Kasumi-1 (cell line): ENCODE results near the gene RARS1.

Source experiments
- DNase-seq, 2 experiments: peaks; one replicate each; lab custom pipeline; 2025; lab: John Stamatoyannopoulos, UW

RARS1 gene

GRCh38 chr5:168486136-168486879 is at the start of gene RARS1:
TSS of gene RARS1 (plus strand) at chr5:168486471. CDS start at chr5:168486499, 28 bp downstream.
- DNase-seq = peak; percentile 85 to 92

- DNase-seq = peak; percentile 2 to 20
These were observed 47.9 kb upstream of the RARS1 start for GRCh38 chr5:168438349-168438748.

DNA sequence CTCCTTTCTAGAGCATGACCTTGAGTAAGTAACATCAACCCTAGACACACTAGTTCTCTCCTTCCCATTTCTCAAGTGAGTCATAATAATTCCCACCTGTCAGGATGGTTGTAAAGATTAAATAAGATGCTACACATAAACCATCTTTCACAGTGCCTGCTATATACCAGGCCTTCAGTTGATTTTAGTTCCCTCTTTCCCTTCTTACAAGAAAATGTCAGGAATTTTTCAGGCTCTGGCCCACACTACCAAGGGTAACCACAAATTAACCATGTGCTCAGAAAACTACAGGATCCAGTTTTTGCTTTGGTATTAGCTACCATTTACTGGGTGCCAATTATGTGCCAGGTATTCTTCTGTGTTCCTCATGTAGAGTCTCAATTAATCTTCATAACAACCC is 42.7 kb upstream of the RARS1 start:
- DNase-seq = no peak

DNA sequence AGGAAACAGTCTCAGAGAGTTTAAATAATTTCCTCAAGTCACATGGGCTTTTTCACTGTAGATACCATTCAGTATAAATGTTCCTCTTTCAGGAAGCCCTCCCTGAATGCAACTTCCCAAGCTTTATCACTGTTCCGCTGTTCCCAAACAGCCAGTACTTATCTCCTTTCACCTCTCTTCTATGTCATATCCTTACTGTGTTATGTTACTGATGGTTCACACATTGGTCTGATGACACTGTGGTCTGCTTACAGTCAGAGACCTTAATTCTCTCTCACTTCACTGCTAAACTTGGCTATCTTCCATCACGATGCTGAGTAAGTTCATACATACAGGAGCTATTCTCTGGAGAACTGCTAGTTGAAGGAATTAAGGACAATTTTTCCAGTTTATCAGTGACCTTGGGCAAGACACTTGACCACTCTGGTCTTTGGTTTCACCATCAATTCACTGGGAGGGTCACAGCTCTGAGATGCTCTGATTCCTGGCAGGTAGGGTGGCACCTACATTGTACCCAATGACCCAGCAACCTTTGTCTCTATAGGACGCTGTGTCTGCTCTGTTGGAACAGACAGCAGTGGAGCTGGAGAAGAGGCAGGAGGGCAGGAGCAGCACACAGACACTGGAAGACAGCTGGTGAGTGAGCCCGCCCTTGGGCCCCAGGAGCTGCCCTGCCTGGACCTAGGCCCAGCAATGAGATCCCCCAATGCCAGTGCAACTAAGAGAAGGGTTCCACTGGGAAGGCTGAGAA is 42.1 kb upstream of the RARS1 start:
- no peak for DNase-seq

GRCh38 chr5:168446983-168447619 is 39.2 kb upstream of the RARS1 start:
- no peak for DNase-seq

- DNase-seq = no peak
These were observed 38.5 kb upstream of the RARS1 start for GRCh38 chr5:168447808-168448207.

DNA sequence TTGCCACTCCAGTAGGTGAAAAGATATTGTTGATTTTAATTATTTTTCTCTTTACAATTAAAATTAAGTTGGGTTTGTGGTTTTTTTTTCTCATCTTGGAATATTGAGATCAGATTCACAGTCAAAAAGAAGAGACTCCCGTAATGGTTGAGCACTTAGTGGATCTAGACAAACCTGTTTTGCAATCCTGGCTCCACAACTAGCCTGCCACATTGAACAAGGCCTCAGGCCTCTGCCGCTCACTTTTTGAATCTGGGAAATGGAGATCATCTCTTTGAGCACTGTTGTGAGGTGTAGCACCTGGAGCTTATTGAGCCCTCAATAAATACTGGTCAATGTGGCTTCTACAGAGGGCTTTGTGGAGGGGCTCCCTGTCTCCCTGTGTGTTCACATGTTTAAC is 37.1 kb upstream of the RARS1 start:
- no peak for DNase-seq

- no peak for DNase-seq
These were observed 34.7 kb upstream of the RARS1 start for GRCh38 chr5:168451565-168451964.

- no peak for DNase-seq
These were observed 31.1 kb upstream of the RARS1 start for GRCh38 chr5:168455201-168455600.

DNA sequence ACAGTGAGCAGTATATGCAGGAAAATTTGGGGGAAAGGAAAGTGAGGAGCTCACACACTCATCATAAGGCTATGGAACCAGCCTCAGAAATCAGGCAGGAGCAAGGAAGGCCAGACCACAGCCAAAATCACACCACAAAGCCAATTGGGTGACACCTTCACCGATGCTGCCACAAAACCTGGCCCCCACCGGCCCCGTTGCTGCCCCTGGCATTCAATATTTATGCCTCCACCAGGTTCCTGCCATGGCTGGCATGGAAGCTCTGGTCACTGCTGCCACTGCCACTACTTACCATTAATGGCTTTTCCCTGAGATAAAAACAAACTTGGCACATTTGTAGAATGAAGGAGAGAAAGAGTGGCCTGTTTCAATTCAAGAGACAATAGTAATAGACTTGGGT is 28.7 kb upstream of the RARS1 start:
- DNase-seq = no peak

- DNase-seq = no peak
These were observed 25.7 kb upstream of the RARS1 start for GRCh38 chr5:168460606-168461005.

GRCh38 chr5:168463081-168463480 is 23.2 kb upstream of the RARS1 start:
- DNase-seq = no peak

- no peak for DNase-seq
These were observed 22.1 kb upstream of the RARS1 start for GRCh38 chr5:168464214-168464613.

GRCh38 chr5:168464641-168465040 is 21.6 kb upstream of the RARS1 start:
- no peak for DNase-seq

GRCh38 chr5:168467755-168468330 is 18.4 kb upstream of the RARS1 start:
- DNase-seq = no peak

DNA sequence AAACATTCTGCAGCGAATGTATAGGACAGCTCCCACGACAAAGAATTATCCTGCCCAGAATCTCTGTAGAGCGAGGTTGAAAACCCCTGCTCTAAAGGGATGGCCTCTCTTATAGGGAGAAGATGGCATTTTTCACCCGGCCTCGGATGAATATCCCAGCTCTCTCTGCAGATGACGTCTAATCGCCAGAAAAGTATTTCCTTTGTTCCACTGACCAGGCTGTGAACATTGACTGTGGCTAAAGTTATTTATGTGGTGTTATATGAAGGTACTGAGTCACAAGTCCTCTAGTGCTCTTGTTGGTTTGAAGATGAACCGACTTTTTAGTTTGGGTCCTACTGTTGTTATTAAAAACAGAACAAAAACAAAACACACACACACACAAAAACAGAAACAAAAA is 17.4 kb upstream of the RARS1 start:
- DNase-seq = no peak

DNA sequence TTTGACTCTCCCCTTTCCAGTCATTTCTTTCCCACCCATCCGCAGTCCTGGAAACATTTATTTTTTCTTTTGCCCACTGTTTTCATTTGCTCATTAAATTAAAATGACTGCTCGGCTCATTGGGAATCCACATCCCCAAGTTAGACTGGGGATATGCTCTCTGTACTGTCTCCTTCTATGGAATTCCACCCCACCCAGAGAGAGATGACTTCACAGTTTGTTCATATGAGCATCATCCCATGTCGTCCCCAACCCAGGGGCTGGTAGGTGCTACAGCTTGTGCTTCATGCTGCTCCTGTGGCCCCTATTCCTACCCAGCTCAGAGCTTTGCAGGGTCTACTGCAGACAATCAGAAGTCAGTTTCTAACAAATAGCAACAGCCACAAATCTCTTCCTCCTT is 16.5 kb upstream of the RARS1 start:
- no peak for DNase-seq

GRCh38 chr5:168471785-168472184 is 14.5 kb upstream of the RARS1 start:
- no peak for DNase-seq

- no peak for DNase-seq
These were observed 13.9 kb upstream of the RARS1 start for GRCh38 chr5:168472329-168472728.

DNA sequence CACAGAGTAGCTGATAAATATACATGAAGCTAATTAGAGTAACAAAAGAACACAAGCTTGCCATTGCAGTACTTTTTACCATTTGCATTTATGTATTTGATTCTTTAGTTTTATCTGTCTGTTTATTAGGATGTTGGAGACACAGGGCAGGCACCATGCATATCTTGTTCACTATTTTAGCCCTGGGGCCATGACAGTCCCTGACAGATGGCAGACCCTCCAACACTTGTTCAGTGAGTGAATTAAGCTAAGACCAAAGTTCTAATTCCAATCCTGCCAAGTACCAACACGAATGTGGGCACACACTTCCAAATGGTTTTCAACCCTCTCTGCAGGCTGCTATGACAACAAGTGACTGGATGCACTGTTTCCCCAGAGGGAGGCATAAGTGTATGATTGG is 12.0 kb upstream of the RARS1 start:
- no peak for DNase-seq

DNA sequence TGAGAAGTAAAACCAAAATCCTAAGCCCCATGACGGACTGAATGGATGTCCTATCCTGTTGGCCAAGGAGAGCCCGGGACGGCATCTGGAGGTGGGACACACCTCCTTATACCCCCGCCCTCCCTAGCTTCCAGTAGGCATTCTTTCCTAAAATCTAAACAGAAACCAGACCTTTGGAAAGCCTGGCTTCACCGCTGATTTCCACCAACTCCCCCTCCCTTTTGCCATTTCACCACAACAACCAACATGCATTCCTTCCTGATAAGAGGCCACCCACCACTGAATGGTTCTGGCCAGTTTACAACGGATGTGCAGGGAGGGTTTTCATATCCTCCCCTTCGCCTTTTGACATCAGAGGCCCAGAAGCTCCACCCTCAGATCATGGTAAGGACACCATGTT is 9.2 kb upstream of the RARS1 start:
- no peak for DNase-seq

- DNase-seq = no peak
These were observed 7.1 kb upstream of the RARS1 start for GRCh38 chr5:168479166-168479565.

- DNase-seq = no peak
These were observed 5.7 kb upstream of the RARS1 start for GRCh38 chr5:168480601-168481000.
